Ammon's horn (tissue), 1 donor: ENCODE measurements around the gene TMEM203.

ENCODE experiments used
- DNase-seq: peaks from one replicate; pipeline ENCODE4 v3.0.0-alpha.2; 2016; ENCODE audit warnings: low spot score

The TMEM203 gene

DNA sequence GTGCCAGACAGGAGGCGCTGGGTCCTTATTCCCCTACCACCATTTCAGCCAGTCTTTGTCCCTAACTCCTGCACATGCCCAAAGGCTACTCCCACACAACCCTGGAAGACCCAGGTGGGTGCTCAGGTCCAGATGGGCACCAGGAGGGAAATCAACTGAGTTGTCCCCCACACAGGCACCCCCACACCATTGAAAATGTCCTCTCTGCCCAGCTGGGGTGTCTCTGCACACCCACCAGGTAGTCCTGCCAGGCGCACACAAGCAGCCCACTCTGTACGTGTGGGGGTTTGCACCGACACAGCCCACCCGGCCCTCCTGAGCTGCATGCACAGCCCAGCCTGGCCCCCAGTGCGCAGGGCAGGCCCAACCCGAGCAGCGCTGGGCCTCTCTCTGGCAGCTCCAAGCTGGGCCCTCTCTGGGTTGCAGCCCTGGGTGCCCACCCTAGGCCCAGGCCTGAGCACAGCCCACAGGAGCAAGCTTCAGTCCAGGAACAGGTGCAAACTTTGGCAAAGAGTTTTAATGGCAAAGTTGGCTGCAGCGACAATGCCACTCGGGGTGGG is 14.4 kb upstream of the TMEM203 start:
- DNase-seq, result no peak

DNA sequence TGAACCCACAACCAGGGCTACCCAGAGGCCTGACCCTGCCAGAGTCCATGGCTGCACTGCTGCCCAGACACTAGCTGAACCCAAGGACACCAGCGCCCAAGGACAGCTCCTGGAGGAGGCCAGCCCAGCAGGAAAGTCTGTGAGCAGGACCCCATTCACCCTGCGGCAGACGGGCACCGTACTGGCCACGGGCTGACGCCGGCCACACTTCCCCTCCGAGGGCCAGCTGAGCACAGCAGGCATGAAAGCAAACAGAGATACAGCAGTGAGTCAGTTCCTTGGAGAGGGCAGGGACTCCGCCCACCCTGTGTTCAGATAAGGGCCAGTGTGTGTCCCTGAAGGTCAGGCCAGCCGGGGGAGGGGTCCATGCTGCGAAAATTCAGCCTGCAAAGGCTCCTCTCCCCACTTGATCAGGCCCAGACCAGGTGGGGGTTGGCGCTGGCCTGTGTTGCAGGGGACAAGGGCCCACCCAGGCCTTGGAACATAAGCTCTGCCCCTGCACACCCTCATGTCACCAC is 13.4 kb upstream of the TMEM203 start:
- no peak for DNase-seq

DNA sequence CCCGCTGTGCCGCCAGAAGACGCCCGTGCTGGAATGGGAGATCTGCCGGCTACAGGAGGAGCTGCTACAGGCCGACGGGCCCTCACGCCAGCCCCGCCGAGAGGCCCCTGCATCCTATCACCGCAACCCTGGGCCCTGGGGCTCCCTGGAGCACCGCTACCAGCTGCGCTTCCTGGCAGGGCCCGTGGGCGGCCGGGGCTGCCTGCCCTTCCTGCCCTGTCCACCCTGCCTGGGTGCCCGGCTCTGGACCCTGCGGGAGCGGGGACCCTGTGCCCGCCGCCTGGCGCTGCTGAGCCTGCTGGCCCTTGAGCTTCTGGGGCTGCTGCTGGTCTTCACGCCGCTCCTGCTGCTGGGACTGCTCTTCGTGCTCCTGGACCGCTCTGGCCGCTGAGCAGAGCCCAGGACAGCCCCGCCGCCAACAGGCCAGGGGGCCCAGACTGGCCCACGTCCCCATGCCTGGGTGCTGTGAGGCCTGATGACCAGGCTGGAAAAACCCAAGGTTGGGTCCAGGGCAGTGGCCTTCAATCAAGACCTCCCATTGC is 12.8 kb upstream of the TMEM203 start:
- no peak for DNase-seq

DNA sequence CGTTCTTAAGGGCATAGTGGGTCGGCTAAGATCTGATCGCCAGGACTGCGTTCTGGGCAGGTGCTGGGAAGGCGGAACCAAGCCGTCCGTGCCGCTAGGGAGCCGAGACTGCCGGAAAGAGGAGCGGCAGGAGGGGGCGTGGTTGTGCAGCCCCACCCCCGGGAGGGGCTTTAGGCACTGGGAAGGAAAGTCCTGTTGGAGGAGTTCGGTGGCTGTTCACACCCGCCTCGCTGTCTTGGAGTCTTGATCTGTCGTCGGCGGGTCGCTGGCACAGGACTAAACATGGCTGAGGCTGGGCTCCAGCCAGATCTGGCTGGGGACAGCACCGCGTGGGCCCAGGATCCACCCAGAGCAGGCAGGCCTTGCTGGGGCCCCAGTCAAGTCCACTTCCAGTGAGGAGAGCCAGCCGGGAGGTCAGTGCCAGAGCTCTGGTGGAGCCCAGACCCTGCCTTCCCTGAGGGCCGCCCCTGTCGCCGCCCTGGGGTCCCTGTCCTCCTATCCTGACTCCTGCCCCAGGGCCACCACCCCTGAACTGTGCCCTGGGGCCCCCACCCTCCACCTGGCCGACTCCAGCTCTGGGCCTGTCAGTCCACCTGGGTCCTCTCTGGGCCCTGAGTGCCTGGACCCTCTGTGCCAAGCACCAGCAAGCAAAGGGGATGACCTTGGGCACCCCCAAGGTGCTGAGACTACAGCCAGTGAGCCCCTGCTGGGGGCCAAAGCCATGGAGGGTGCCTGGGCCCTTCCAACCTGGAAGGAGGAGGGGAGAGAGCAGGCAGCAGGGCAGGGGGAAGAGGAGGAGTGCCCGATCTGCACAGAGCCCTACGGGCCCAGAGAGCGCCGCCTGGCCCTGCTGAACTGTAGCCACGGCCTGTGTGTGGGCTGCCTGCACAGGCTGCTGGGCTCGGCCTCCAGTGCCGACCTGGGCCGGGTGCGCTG is 12.1 kb upstream of the TMEM203 start:
- no peak for DNase-seq

DNA sequence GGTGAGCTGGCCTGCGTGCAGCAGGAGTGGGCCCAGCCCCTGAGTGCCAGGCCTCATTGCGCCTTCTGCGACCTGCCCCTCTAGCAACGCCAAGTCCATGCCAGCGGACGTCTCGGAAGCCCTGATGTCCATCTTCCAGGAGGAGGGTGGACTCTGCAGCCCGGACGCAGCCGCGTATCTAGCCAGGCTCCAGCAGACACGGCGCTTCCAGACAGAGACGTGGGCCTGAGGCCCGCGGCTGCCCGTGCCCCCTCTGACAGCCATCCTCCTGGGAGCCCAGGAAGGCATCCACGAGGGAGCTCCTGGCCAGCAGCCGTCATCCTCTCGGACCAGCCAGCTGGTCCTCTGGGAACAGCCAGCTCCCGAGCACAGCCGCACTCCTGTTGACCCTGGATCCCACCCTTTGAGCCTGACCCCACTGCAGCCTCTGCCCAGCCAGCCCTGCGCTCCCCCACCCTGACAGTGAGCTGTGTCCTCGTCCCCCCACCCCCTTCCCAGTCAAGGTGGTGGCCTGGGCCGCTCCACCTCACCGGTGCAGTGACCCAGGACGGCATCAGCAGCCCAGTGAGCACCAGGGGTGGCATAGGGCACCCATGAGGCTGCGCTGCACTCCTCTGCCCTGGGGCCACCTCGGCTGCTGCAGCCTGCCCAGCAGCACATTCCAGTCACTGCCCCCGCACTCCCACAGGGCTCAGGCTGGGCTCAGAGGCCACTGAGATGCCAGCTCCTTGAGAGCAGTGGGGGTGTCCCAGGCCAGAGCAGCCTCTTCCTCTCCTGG is 10.9 kb upstream of the TMEM203 start:
- DNase-seq, result no peak

DNA sequence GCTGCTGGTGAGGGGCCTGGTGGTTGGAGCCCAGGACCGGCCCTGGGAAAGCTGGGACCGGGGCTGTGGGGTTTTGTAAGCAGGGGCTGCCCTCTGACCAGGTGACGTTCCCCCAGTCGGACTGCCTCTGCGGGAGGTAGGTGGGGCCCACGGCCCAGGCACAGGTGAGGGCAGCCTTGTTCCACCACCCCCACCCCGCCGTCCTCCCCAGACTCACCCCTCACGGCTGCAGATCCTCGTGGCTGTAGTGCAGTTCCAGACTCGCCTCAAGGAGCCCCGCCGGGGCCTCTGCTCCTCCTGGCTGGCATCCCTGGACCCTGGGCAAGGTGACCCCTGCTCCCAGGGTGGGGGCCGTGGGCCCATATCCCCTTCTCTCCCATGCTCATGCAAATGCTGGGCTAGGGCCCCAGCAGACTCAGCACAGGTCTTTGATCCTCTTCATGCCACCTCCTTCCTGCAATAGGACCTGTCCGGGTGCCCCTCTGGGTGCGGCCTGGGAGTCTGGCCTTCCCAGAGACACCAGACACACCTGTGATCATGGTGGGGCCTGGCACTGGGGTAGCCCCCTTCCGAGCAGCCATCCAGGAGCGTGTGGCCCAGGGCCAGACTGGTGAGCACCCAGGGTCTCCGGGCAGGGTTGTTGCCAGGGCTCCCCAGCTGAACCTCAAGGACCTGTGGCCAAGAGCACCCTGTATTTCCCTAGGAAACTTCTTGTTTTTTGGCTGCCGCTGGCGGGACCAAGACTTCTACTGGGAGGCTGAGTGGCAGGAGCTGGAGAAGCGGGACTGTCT is 9.9 kb upstream of the TMEM203 start:
- no peak for DNase-seq

DNA sequence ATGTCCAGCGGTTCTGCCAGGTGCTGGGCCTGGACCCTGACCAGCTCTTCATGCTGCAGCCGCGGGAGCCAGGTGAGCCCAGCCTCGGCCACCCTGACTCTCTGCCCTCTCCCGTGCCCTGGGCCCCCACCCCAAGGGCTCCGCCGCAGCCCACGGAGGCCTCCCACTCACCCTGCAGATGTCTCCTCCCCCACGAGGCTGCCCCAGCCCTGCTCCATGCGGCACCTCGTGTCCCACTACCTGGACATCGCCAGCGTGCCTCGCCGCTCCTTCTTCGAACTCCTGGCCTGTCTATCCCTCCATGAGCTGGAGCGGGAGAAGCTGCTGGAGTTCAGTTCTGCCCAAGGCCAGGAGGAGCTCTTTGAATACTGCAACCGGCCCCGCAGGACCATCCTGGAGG is 9.2 kb upstream of the TMEM203 start:
- DNase-seq, result no peak

DNA sequence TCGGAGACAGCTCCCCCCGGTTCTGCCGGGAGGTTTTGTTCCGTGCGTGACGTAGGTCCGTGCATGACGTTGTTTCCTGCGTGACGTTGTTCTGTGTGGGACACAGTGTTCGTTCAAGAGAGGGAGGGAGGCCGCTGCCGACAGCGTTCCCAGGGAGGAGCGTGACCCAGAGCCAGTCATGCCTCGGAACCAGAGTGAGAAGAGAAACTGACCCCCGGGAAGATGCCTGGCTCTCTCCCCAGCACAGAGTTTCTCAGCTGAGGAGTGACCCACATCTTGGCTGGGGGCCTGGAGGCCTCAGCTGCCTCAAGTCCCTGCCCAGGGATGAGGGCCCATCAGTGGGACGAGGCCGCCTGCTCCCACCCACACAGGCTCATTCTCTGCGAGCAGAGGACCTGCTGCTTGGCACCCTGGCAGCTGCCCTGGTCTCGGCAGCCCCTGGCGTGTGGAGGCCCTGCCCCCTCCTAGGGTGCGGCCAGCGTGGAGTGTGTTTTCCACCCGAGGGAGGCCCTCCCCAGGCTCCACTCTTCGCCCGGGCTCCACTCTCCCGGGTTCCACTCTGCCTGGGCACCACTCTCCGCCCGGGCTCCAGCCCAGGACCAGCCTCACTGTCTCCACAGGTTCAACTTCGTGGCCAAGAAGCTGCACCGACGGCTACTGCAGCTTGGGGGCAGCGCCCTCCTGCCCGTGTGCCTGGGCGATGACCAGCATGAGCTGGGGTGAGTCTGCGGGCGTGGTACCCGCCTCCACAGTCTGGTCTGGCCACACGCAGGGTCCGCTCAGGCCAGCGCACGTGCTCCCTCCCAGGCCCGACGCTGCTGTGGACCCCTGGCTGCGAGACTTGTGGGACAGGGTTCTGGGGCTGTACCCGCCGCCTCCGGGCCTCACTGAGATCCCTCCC is 8.0 kb upstream of the TMEM203 start:
- no peak for DNase-seq

DNA sequence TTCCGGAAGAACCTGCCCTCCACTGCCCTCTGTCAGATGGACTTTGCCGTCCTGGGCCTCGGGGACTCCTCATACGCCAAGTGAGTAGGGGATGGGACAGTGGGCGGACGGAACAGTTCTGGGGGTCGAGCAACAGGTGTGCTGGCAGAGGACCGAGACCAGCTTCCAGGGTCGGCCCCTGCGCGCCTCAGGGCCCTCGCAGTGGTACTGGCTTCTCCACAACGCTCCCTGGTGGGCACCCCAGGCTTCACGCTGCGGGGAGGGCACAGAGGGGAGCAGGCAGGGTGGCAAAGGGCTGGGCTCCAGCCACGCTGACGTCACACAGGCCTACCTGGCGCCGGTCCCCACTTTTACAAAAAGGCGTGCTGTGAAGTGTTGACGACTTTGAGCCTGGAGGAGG is 7.1 kb upstream of the TMEM203 start:
- no peak for DNase-seq

DNA sequence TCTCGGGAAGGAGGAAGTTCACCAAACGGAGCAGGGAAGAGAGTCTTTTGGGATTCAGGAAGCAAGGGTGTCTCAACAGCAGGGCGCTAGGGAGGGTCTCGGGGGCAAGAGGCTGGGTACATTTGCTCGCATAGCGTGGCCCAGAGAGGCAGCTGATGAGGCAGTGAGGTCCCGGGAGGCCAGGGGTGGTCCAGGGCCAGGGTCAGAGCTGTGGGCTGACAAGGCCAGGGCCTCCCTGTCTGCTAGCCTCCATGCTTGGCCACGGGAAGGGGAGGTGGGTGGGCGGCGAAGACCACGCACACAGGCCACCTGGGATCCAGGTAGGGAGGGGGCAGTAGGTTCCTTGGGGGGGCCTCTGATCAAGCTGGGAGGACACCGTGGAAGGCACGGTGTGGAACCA is 6.1 kb upstream of the TMEM203 start:
- DNase-seq, result no peak

DNA sequence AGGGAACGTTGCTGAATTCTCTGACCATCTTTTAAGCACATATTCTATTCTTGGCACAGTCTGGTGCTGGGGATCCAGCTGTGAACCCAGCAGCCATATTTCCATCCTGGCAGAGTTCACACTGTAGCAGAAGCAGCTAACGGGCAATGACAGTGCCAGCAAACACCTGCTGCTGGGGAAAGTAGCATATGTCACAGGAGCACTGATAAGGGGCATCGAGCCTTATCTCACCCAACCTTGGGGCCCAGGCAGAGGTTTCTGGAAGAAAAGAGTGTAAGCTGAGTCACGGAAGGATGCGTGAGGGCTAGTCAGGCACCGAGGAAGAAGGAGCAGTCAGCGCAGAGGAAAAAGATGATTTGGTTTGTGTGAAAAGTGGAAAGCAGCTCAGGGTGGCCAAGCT is 1.2 kb upstream of the TMEM203 start:
- no peak for DNase-seq

DNA sequence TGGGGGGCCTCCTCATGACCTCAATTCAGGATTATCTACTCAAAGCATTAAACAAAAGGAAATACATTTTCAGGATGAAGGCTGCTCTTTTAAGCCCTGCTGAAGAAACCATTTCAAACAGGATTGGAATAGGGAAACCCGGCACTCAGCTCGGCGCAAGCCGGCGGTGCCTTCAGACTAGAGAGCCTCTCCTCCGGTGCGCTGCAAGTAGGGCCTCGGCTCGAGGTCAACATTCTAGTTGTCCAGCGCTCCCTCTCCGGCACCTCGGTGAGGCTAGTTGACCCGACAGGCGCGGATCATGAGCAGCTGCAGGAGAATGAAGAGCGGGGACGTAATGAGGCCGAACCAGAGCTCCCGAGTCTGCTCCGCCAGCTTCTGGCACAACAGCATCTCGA is 720 bp downstream of the TMEM203 start:
- DNase-seq, result no peak

DNA sequence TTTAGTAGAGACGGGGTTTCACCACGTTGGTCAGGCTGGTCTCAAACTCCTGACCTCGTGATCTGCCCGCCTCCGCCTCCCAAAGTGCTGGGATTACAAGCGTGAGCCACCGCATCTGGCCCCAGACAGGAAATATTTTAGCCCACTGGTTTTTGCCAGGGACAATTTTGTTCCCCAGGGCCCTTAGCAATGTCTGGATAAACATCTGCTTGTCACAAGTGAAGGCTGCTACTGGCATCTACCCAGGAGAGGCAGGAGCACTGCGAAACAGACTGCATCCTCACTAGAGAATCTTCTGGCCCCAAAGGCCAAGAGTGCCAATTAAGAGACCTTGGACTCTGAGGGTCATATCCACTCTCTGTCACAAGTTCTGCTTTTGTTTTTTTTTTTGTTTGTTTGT is 2.5 kb downstream of the TMEM203 start:
- no peak for DNase-seq

DNA sequence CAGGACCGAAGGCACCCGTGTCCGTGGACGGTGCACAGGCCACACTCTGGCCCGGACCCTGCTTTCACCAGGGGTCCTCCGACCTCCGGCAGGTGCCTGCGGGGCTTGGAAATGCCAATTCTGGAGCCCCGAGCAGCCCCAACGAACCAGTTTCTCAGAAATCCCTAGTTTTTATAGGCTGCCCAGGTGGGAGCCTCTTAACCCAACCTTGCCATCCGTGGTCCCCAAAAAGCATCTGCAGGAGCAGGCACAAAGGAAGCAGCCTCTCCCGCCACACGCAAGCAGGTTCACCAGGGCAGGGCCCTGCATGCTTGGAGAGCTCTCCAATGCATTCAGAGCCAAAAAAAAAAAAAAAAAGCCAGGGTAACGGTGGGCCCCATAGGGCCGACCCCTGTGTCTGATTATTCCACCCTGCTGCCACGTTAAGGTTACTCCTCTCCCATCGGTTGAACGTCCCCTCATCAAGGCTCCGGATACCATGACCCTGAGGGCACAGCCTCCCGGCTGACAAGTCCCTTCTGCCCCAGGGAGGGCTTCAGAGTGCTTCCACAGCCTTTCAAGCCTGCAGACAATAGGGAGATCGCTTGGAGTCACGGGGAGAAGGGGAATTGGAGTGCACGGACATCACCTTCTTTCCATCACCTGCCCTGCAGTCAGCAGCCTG is 4.1 kb downstream of the TMEM203 start:
- DNase-seq, result no peak

DNA sequence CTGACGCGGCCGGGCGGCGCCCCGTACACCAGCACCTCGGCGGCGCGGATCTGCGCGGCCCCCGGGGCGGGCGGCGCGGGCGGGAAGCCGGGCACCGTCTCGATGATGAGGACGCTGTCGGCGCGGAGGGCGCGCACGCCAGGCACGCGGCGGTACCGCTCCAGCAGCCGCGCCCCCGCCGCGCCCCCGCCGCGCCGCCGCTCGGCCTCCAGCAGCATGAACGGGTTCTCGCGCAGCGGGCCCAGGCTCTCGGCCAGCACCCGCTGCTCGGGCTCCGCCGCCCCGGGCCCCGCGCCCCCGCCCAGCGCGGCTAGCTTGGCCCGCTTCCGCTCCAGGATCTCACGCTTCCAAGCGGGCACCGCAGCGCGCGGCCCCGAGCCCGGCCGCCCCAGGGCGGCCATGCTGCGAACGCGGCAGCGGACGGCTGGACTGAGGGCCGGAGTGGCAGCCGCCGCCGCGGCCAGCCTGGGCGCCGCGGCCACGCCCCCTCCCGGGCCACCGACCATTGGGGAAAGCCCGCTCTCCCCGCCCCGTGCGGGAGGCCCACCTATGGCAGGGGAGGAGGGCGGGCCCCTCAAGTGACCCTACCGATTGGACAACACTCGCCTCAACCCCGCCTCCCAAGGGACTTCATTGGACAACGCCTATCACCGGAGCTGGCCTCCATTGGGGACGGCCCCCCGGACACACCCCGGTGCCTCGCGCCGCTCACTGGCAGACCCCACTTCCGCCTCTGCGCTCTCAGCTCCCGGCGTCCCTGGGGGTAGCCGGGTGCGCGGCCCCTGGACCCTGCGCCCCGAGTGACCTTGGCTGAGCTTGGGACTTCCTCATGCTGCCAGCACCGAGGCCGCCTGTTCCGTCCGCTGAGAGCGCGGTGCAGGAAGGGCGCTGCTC is 4.9 kb downstream of the TMEM203 start, which contains the start of gene TPRN:
Gene TPRN, minus strand, starts transcription at position 431 of the 894 bp plus-strand sequence. Its CDS starts 30 bp downstream, at position 401.
- peak; percentile 99 for DNase-seq

DNA sequence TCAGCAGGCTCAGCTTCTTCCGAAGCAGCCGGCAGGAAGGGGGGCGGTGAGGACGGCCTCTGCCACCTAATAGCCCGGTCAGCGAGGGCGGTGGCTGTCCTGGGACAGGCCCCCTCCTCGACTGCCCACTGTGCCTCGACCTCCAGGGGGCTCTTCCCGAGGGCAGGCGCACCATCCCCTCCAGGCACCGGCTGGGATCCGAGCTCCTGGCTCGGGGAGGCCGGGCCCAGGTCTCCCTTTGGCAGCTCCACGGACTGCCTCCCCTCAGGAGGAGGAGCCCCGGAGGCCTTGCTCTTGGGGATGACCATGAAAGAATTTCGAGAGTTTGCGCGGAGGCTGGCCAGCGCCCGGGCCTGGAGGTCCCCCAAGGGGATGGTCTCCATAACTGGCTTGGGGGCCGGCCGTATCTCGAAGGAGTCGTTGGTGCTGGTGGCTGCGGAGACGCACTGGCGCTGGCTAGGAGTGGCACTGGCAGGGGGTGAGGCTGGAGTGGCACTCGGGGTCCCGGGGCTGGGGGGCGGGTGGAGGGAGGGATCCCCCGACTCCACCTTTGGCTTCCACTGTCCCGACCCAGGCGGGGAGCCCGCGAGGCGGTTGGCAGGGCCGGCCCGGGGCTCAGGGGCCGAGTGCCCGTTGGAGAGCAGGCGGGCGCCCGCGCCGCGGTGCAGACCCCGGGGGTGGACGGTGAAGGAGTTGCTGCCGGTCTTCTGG is 5.9 kb downstream of the TMEM203 start:
- DNase-seq, result no peak

DNA sequence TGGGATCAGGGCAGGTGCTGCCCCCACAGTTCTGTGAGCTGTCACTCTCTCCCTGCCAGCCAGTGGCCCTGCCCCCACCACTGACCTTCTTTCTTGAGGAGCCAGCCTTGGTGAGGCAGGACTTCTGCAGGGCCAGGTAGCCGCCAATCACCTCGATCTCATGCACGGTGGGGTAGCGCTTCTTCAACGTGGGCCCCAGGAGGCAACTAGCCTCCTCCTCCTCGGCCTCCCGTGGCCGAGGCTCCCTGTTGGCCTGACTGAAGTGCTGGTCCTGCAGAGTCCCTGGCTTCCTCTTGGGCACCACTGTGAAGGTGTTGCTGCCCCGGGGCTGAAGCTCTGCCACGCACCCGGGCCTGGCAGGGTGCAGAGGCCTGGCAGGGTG is 6.6 kb downstream of the TMEM203 start:
- DNase-seq, result no peak
